Fibroblast of lung (primary cell): ENCODE results near the gene TEX2. TPM values are rescaled to one million over a fixed set of nuclear protein-coding genes. Genes with fewer than 3 reads are reported as not detected.
A peak's percentile ranks its signal among the peaks of the same experiment; 100 is the strongest.

Experiments
- DNase-seq, 2 donors: peaks; one replicate each; pipeline versions ENCODE4 v3.0.0 to v3.0.0-alpha.2; 2010; ENCODE audit warnings: low read depth in 2 of 2
- H2AFZ ChIP-seq: 2 replicates; pipeline ENCODE4 v1.5.1; 2012; ENCODE audit warnings: low read length, control low read depth, inconsistent platforms
- H3K27ac ChIP-seq: 2 replicates; pipeline ENCODE4 v1.5.1; 2011; ENCODE audit warnings: low read length, control low read depth; ENCODE audit not compliant: insufficient read depth
- H3K27me3 ChIP-seq: 2 replicates; pipeline ENCODE4 v1.5.1; 2011; ENCODE audit warnings: mild to moderate bottlenecking, low read length; ENCODE audit not compliant: control insufficient read depth, insufficient read depth
- H3K36me3 ChIP-seq: 2 replicates; pipeline ENCODE4 v1.5.1; 2011; ENCODE audit warnings: low read length; ENCODE audit not compliant: control insufficient read depth, insufficient read depth
- H3K4me1 ChIP-seq: 2 replicates; pipeline ENCODE4 v1.5.1; 2011; ENCODE audit warnings: low read length; ENCODE audit not compliant: control insufficient read depth, insufficient read depth; ENCODE audit errors: extremely low read depth
- H3K4me2 ChIP-seq: 2 replicates; pipeline ENCODE4 v1.5.1; 2011; ENCODE audit warnings: low read length, control low read depth; ENCODE audit not compliant: insufficient read depth; ENCODE audit errors: extremely low read depth
- H3K4me3 ChIP-seq, 4 experiments: fragments of 200-600 bp in 1 of 4; sonication (generic) in 1 of 4; replicated peaks in 1 of 4; 2 replicates each; pipeline ENCODE4 v1.5.1; 2011 to 2016; ENCODE audit warnings: low read length in 4 of 4, low read depth in 3 of 4, mild to moderate bottlenecking in 3 of 4, control low read depth in 2 of 4, inconsistent platforms in 1 of 4, mixed read lengths in 1 of 4; ENCODE audit not compliant: insufficient read depth in 1 of 4; ENCODE audit errors: control extremely low read depth in 1 of 4
- H3K79me2 ChIP-seq: 2 replicates; pipeline ENCODE4 v1.5.1; 2012; ENCODE audit warnings: mild to moderate bottlenecking, low read length, inconsistent platforms; ENCODE audit not compliant: control insufficient read depth, insufficient read depth
- H3K9ac ChIP-seq: 2 replicates; pipeline ENCODE4 v1.5.1; 2011; ENCODE audit warnings: mild to moderate bottlenecking, low read length, control low read depth; ENCODE audit not compliant: insufficient read depth
- H3K9me3 ChIP-seq: 2 replicates; pipeline ENCODE4 v1.5.1; 2012; ENCODE audit warnings: low read depth, low read length; ENCODE audit not compliant: control insufficient read depth, insufficient read depth
- H4K20me1 ChIP-seq: 2 replicates; pipeline ENCODE4 v1.5.1; 2011; ENCODE audit warnings: low read length; ENCODE audit not compliant: control insufficient read depth, insufficient read depth; ENCODE audit errors: extremely low read depth
- CTCF ChIP-seq, 2 donors: IDR thresholded peaks in 1 of 2; conservative IDR thresholded peaks in 1 of 2; 1 replicate in 1 of 2; 2 replicates in 1 of 2; pipeline ENCODE4 v1.5.1; 2011 to 2012; ENCODE audit warnings: low read length in 2 of 2, control low read depth in 1 of 2, inconsistent platforms in 1 of 2, low read depth in 1 of 2, mild to moderate bottlenecking in 1 of 2
- EZH2 ChIP-seq: IDR thresholded peaks from 2 replicates; pipeline ENCODE4 v1.5.1; 2012; ENCODE audit warnings: low read length, control low read depth, mild to moderate bottlenecking; ENCODE audit errors: missing control alignments
- polyA plus RNA-seq, 2 donors: library from polyadenylated mRNA; depleted of rRNA in 1 of 2; stranded (reverse) in 1 of 2; unstranded in 1 of 2; fragments of >200 nt; gene quantifications; 2 replicates each; pipeline ENCODE4 v1.2.1, GENCODE V29; 2011 to 2012; ENCODE audit warnings: missing spikeins in 1 of 2
- total RNA-seq: library from RNA; depleted of rRNA; stranded (reverse); fragments of >200 nt; gene quantifications from 2 replicates; pipeline ENCODE4 v1.2.1, GENCODE V29; 2014

TEX2 gene
- total and polyA plus RNA-seq, 2 donors (not counting 1 experiment from before 2014, with no cell fraction given), result 18.6 to 33.4 TPM

- Histone ChIP-seq H3K36me3 (no peaks in the 10 kb centered on the region), H3K9me3 (no peaks in the 10 kb centered on the region), H2AFZ (no peak overlapping the region), H3K27me3 (no peaks in the 10 kb centered on the region), H3K79me2 (no peaks in the 10 kb centered on the region), H3K9ac (no peak overlapping the region), H3K4me3 (no peak overlapping the region), H3K27ac (no peak overlapping the region), H4K20me1 (no peaks in the 10 kb centered on the region), H3K4me1 (peaks cover 6% of the 10 kb centered on the region), H3K4me2 (no peak overlapping the region)
- no peak for TF ChIP-seq EZH2
- no peak for TF ChIP-seq CTCF (conservative IDR thresholded peaks at IDR 0.05 in 1 of 2, IDR thresholded peaks at IDR 0.05 in 1 of 2; ENCODE audit: low read depth in 1 of 2, low read length in 2 of 2)
- no peak for DNase-seq
Measured at GRCh38 chr17:64177311-64178010, 85.6 kb downstream of the TEX2 start.

GRCh38 chr17:64176556-64176955 lies 86.5 kb downstream of the TEX2 start:
- no peak overlapping the region for H2AFZ ChIP-seq
- no peak for TF ChIP-seq CTCF (conservative IDR thresholded peaks at IDR 0.05 in 1 of 2, IDR thresholded peaks at IDR 0.05 in 1 of 2; ENCODE audit: low read depth in 1 of 2, low read length in 2 of 2)
- no peak for TF ChIP-seq EZH2
- H3K4me1 ChIP-seq, result peaks cover 6% of the 10 kb centered on the region
- no peaks in the 10 kb centered on the region for H3K9me3 ChIP-seq
- H3K4me3 ChIP-seq, result no peak overlapping the region
- H3K4me2 ChIP-seq, result no peak overlapping the region
- no peaks in the 10 kb centered on the region for H3K27me3 ChIP-seq
- no peaks in the 10 kb centered on the region for H3K79me2 ChIP-seq
- H3K27ac ChIP-seq, result no peak overlapping the region
- DNase-seq, result no peak
- H4K20me1 ChIP-seq, result no peaks in the 10 kb centered on the region
- no peaks in the 10 kb centered on the region for H3K36me3 ChIP-seq
- no peak overlapping the region for H3K9ac ChIP-seq

- no peaks in the 10 kb centered on the region for H3K36me3 ChIP-seq
- peaks cover 6% of the 10 kb centered on the region for H3K4me1 ChIP-seq
- H4K20me1 ChIP-seq, result no peaks in the 10 kb centered on the region
- peak; percentile 30 to 79 for DNase-seq
- no peak overlapping the region for H3K4me3 ChIP-seq
- no peak overlapping the region for H3K9ac ChIP-seq
- no peak overlapping the region for H2AFZ ChIP-seq
- no peaks in the 10 kb centered on the region for H3K9me3 ChIP-seq
- peak overlapping the region; percentile 5 for H3K4me2 ChIP-seq
- no peaks in the 10 kb centered on the region for H3K79me2 ChIP-seq
- TF ChIP-seq EZH2, result no peak
- TF ChIP-seq CTCF (conservative IDR thresholded peaks at IDR 0.05 in 1 of 2, IDR thresholded peaks at IDR 0.05 in 1 of 2; ENCODE audit: low read depth in 1 of 2, low read length in 2 of 2), result no peak
- no peaks in the 10 kb centered on the region for H3K27me3 ChIP-seq
- no peak overlapping the region for H3K27ac ChIP-seq
Measured at GRCh38 chr17:64174686-64175456, 88.2 kb downstream of the TEX2 start.
